HG03558 (cell line): Measurements from ENCODE around the gene CGNL1.

Experiments used
- ATAC-seq: cut with Tn5 transposase; IDR thresholded peaks from one replicate; pipeline ENCODE4 v1.9.1; 2021; ENCODE audit warnings: moderate number of reproducible peaks; ENCODE audit not compliant: unreplicated experiment; ENCODE audit errors: extremely low read depth

Gene CGNL1

DNA sequence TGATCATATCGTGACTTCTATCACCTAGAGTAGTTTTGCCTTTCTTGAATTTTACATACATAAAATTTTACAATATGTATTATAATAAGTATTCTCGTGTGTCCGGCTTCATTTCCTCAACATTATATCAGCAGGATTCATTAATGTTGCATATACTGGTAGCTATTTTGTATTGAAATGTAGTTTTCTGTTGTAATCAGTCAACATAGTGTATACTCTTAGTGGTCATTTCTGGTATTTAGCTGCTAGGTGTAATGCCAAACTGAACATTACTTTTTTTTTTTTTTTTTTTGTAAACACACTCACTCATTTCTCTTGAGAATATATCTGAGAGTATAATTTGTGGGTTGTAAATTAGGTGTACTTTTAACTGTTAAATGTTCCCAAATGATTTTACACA, 70.1 kb downstream of the CGNL1 start:
- ATAC-seq, result no peak

DNA sequence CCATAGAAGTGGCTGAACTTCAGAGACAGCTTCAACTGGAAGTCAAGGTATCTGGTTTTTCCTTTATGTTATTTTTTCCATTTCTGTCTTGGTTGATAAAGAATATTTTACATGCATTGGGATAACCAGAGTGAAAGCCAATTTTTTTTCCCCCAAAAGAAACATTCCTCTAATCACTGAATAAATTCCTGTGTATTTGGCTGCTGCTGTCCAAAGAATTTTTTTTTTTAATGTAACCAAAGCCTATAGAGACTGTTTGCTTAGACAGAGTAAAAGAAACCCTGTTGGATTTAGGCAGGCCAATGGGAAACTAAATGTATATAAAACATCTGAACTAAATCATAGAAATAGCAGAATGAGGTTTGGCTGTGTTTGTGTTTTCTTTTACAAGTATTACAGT, 75.2 kb downstream of the CGNL1 start:
- no peak for ATAC-seq

DNA sequence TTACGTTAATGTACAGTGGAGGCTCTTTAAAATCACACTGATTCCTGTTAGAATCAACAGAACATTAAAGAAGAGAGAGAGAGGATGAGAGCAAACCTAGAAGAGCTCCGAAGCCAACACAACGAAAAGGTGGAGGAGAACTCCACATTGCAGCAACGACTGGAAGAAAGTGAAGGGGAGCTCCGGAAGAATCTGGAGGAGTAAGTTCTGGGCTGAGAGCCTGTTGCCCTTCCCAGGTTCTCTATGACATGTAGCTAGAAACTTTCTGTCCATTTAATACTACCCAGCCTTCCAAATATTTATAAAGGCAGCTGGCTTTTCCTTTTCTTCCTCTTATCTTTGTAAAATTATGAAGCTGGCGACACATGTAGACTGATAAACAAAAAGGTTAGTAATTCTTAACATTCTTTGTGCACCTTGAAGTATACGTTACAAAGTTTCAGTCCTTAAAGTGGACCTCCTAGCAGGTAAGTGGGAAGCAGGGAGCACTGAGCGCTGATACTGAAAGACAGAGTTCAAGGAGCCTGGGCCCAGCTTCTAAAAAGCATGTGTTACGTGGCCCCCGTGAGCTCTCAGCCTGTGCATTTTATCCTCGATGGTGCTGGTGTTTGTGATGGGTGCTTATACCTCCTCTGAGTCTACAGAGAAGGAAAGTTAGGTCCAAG, 75.9 kb downstream of the CGNL1 start:
- ATAC-seq, result no peak

DNA sequence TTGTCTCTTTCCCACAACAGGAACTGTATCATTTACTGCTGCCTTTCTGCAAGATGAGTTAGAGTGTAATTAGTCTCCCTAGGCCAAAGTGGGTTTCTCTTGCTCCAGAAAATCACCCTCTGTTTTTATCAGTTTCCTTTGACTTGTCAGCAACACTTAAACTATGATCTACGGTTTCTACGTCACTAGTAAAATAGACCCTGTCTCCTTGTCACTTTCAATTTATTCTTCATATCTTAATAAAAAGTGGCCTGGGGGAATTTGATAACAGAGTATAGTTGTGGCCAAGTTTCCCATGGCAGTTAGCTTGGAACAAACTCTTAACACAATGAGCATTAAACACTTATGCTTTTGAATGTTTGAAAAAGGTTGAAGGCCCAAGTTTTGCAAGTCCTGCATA, 79.6 kb downstream of the CGNL1 start:
- no peak for ATAC-seq

DNA sequence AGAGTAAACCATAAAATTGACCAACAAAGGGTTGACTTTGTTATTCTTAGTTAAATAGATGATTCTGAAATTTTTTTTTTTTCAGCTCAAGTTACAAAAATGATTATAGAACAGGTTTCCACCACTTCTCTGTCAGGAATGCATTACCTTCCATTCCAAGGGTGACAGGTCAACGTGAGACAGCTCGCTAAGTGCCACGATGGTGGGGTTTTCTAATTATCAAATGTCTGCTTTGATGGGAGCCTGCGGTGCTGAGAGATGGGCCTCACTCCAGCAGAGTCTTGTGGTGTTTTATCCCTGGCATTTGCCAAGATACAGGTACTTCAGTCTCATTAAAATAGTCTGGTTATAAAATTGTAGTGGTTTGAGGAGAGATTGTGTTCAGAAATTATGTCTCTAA, 80.3 kb downstream of the CGNL1 start:
- no peak for ATAC-seq

DNA sequence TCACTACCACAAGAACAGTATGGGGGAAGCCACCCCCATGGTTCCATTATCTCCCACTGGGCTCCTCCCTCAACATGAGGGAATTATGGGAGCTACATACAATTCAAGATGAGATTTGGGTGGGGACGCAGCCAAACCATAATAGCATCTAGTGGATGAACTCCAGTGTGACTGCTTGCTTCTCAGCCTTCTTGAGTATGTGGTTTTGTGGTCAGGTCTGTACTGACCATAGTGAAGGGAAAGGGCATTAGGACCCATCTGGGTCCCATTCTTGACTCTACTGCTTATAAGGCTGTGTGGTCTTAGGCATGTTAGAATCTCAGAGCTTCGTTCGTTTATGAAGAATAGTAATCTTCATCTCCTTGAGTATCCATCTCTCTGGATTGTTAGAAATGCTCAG, 81.4 kb downstream of the CGNL1 start:
- ATAC-seq, result no peak

DNA sequence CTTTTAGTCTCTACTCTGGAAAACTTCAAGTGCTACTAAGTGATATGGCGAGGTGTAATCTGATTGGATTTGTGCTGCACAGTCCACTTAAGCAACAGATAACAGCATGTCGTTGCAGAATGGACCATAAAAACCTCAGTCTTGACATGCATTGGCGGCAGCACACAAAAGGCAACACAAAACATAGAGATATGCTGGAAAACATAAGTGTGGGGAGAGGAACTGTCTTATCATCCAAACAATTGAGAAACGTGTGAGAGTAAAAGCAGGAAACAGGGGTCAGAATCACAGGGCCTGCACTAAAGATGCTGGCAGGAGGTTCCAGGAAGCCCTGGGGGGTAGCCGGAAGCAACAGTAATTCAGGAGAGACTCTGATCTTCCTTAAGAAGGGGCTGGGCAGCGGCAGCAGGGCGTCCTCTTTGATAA, 82.1 kb downstream of the CGNL1 start:
- no peak for ATAC-seq

DNA sequence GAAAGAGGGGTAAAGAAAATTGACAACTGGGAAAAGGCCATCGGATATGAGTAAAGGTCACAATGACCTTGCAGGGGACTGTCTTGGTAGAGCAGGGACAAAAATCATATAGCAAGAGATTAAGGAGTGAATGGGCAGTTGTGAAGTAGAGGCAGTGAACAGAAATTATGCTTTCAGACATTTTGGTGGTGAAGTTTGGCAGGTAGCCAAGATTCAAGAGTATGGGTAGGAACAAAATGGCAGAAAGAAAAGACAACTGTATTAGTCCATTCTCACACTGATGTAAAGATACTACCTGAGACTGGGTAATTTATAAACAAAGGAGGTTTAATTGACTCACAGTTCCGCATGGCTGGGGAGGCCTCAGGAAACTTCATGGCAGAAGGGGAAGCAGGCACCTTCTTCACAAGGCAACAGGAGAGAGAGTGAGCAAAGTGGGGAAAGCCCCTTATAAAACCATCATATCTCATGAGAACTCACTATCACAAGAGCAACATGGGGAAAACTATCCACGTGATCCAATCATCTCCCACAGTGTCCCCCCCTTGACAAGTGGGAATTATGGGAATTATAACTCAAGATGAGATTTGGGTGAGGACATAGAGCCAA, 84.0 kb downstream of the CGNL1 start:
- ATAC-seq, result no peak

DNA sequence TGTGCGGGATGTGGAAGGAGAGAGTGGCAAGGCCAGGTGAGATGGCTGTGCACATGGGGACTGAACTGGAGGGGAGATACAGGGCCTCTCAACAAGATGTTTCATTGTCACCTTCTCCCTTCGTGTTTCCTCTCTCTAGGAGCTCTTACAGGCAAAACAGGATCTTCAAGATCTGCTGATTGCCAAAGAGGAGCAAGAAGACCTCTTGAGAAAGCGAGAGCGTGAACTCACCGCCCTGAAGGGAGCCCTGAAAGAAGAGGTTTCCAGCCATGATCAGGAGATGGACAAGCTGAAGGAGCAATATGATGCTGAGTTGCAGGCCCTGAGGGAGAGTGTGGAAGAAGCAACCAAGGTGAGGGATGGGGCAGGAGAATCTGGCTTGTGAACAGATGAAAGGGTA, 85.2 kb downstream of the CGNL1 start:
- ATAC-seq, result no peak

DNA sequence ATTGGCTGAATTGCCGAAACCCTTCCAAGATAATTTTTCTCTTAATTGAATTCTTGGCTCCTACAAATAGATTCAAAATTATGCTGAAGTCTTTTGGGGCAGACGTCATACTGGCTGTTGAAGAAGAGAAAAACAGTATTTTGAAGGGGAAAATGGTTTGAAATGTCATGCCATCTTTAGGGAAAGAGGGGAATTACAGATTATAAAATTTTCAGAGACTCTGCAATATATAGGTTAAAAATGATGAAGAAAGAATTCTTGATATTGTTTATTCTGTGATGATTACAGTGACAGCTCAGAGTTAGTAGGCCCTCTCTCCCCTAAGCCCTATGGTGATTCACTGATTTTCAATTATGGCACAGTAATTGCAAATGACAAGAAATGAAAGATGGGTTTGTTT, 86.1 kb downstream of the CGNL1 start:
- no peak for ATAC-seq

DNA sequence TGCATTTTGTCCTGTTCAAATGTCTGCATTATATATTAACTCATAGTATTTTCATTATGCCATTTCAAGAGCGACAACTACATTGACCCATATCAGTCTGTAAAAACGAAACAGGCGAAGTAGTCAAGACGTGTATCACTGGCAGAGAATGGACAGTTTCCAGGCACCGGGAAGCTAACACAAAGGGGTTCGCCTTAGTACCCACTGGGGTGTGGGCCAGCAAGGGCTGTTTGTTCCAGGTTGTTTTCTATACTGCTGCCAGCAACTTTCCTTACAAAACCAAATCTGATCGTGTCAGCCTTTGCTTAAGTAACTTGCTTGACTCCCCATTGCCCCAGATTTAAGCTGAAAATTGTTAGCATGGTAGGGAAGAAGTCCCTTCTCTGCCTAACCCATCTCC, 87.1 kb downstream of the CGNL1 start:
- no peak for ATAC-seq

DNA sequence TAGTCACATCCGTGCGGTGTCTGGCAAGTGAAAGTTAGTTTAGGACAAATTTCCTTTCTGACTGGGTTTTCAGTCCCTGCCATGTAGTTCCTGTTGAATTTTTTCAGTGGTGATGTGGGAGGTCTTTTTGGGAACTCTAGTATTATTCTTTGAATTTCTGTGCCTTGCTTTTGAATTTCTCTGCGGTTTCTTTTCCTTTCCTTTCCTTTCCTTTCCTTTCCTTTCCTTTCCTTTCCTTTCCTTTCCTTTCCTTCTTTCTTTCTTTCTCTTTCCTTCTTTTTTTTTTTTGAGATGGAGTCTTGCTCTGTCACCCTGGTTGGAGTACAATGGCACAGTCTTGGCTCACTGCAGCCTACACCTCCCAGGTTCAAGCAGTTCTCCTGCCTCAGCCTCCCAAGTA, 88.2 kb downstream of the CGNL1 start:
- ATAC-seq, result no peak

DNA sequence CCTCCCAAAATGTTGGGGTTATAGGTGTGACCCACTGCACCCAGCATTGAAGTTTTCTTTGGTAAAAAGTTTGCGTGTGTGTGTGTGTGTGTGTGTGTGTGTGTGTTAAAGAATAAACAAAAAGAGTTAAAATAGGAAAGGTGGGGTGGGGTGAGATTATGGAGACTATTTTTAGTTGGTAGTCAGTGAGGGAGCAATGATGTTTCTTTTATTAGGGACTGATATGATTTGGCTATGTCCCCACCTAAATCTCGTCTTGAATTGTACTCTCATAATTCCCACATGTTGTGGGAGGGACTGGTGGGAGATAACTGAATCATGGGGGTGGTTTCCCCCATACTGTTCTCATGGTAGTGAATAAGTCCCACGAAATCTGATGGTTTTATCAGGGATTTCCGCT, 92.2 kb downstream of the CGNL1 start:
- ATAC-seq, result no peak

DNA sequence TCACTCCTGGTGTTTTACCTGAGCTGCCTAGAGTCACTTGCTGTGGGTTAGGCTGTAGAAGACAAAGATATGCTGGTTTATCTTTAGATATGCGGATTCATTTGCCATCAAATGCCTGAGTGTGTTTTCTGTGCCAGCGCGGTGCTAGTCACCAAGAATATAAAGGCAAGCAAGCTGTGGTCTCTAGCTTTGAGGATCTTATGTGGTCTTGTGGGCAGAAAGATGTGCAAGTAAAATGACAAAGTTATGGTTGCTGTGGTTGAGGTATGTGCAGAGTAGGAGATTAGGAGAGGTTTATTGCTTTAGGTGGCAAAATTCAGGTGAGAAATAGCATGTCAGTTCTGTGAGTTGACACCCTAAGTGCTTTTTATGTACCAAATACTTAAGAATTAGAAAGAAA, 94.2 kb downstream of the CGNL1 start:
- no peak for ATAC-seq

DNA sequence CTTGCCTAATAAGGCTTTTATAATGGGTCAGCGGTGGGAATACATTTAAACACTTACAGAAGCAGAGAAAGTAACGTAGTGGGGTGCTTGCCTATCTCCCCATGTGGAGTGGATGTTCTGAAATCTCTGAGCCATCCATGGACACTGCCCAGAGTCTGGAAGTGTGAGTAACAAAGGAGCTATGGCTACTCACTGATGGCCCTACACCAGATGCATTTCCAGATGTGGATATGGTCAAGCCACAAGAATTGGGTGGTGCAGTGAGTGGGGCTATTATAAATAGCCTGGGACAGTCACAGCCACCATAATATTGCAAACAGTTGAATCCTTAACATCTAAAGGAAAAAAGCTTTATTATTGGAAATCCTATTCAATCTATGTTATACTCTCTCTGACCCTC, 96.6 kb downstream of the CGNL1 start:
- no peak for ATAC-seq

DNA sequence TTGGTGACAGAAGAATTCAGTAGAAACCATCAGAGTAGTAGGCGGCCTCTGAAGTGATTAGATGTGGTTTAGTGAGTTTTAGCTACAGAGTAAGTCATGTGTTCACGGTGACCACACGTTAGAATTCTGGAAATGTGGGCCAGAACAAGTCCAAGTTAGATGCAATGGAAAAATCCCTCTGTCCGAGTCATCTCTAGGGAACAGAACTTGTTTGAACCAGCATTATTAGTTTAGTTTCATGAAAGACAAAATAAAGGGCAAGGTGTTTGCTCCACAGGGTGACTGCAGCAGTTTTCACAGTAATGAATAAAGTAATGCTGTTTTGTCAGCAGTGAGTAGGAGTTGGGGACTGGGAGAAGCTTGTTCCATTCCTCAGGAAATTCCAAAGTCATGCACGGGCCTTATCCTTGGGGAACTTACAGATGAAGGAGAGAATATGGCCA, 100.2 kb downstream of the CGNL1 start:
- ATAC-seq, result no peak

DNA sequence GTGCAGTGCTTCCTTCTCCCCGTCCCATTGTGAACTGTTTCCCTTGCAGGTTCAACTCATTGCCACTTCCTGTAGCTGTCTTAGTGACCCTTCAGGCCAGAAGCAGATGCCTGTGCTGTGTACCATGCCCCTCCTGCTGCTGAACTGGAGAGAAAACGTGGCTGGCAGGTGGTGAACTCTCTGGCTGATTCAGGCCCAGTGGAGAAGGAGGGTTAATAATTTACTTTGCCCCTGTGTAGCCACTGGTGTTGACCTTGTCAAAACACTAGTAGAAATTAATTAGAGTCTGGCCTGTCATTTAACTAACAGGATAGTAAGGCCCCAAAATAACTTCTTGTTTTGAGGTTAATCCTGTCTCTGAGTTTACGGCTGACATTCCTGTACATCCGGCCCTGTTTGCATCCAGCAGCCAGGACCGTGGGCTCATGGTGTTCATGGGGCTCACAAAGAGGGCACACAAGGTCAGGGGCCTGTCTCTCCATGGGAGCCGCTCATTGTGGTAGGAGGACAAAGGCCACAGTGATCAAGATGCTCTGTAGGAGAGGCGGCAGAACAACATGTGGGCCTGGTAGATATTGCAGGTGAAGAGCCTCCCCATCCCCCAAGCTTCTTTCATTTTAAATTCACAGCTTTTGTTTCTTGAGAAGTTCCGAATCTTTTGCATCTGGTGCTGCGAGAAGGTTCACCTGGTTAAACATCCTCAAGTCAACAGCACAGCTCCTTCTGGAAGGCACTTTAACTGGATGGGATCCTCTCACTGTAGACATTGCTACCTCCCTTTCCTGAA, 101.6 kb downstream of the CGNL1 start:
- ATAC-seq, result no peak

DNA sequence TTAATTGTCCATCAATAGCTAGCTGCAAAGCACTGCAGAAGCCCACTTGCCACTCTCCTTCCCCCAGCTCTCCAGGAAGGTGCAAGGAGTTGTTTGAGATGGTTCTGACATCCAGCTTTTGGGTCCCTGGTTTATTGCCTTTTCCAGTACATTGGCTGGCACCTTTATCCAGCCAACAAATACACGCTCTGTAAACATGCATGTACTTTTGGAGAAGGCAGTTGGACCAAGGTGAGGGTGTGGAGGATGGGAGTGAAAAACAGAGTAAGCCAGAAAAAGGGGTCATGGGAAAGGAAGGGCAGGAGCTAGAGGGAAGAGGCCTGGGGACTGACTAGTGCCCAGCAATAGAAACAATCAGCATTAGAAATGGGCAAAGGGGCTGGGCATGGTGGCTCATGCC, 102.7 kb downstream of the CGNL1 start:
- no peak for ATAC-seq

DNA sequence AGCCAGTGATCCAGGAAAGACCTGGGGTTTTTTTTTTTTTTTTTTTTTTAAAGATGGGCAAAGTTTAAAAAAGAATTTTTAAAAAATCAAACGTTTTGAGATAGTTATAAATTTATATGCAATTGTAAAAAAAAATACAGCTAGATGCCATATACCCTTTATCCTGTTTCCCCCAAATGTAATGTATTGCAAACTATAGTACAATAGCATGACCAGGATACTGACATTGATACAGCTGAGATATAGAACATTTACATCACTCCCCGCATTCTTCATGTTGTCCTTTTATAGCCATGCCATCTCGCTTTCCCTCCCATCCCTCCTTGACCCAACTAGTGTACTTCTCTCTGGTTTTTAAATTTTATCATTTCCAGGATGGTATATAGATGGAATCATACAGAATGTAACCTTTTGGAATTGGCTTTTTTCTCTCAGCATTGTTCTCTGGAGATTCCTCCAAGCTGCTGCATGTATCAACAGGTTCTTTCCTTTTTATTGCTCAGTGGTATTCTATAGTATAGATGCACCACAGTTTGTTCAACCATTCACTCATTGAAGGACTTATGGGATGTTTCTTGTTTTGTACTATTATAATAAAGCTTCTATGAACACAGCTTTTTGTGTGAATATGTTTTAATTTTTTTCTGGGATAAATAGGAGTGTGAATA, 104.9 kb downstream of the CGNL1 start:
- ATAC-seq, result no peak

DNA sequence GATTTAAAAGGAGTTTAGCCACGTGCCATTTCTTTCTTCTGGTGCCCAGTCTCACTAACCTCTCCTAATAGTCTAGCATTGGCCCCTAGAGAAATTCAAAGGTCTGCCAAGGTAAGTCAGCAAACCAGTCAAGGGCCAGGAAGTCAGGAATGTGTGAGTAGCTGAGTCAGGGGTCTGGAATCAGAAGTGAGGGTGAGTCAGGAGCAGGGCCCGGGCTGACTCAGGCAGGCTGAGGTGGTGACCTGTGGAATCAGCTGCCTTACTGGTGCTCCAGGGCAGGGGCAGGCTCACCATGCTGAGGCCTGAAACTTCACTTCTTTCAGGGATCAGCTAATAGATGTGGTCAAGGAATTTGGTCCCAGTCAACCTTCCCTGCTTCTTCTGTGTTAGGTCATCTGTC, 109.6 kb downstream of the CGNL1 start:
- ATAC-seq, result no peak

DNA sequence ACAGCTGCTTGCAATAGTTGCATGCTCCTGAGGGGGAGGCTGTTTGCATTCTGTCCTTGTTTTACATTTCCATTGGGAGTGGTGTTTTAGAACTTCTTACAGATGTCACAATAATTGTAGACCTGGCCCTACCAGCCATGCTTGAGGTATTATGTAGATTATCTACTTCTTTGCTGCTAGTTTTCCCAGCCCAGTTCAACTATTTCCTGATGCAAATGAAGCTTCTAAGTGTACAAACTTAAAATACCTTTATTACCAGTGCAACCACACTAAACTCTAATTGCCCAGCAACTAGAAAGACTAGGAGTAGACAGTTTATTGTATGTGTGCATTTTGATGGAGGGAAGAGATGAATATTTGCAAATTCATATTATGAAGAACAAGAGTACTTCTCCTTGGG, 110.5 kb downstream of the CGNL1 start:
- ATAC-seq, result no peak
